Natural killer cell (primary cell): ENCODE data around the gene JARID2. TPM values are rescaled to one million over a fixed set of nuclear protein-coding genes. Genes with fewer than 3 reads are reported as not detected.
A peak's percentile ranks its signal among the peaks of the same experiment; 100 is the strongest.

Experiments
- ATAC-seq, 3 donors: fragments of 150-1000 bp in 2 of 3; fragments of 200-7000 bp in 1 of 3; cut with Tn5 transposase; 1 replicate in 1 of 3; 2 replicates in 2 of 3; pipeline ENCODE4 v1.10.0; 2021; ENCODE audit warnings: mild to moderate bottlenecking in 2 of 3, moderate library complexity in 2 of 3
- DNase-seq, 2 donors: peaks; one replicate each; pipeline versions ENCODE4 v3.0.0 to v3.0.0-alpha.2; 2013 to 2021; ENCODE audit warnings: mixed read lengths in 1 of 2
- H3K27ac ChIP-seq: one replicate; pipeline ENCODE4 v1.5.1; 2013; ENCODE audit warnings: mild to moderate bottlenecking, low read length
- H3K27me3 ChIP-seq: one replicate; pipeline ENCODE4 v1.6.1; 2013; ENCODE audit warnings: low read length; ENCODE audit not compliant: control insufficient read depth, insufficient read depth
- H3K36me3 ChIP-seq: one replicate; pipeline ENCODE4 v1.6.1; 2013; ENCODE audit warnings: low read length; ENCODE audit not compliant: control insufficient read depth, insufficient read depth
- H3K4me1 ChIP-seq: one replicate; pipeline ENCODE4 v1.6.1; 2013; ENCODE audit warnings: low read length; ENCODE audit not compliant: control insufficient read depth, insufficient read depth
- H3K4me3 ChIP-seq: one replicate; pipeline ENCODE4 v1.5.1; 2013; ENCODE audit warnings: low read length
- H3K9me3 ChIP-seq: one replicate; pipeline ENCODE4 v1.6.1; 2013; ENCODE audit warnings: low read length; ENCODE audit not compliant: control insufficient read depth, insufficient read depth
- H3K27ac Mint-ChIP-seq, 2 donors: one replicate each; pipeline ENCODE4 v1.8.0; 2022; ENCODE audit warnings: mild to moderate bottlenecking in 2 of 2, mixed read lengths in 2 of 2, moderate library complexity in 1 of 2
- H3K27me3 Mint-ChIP-seq, 2 donors: one replicate each; pipeline ENCODE4 v1.8.0; 2022; ENCODE audit warnings: low read depth in 2 of 2, mixed read lengths in 2 of 2
- H3K36me3 Mint-ChIP-seq: one replicate; pipeline ENCODE4 v1.8.0; 2022; ENCODE audit warnings: mixed read lengths
- H3K4me1 Mint-ChIP-seq, 2 donors: one replicate each; pipeline ENCODE4 v1.8.0; 2022; ENCODE audit warnings: mixed read lengths in 2 of 2
- H3K4me3 Mint-ChIP-seq: one replicate; pipeline ENCODE4 v1.8.0; 2022; ENCODE audit warnings: mild to moderate bottlenecking, moderate library complexity, mixed read lengths
- H3K9me3 Mint-ChIP-seq, 2 donors: one replicate each; pipeline ENCODE4 v1.8.0; 2022; ENCODE audit warnings: mixed read lengths in 2 of 2
- CTCF ChIP-seq: fragments of 200-600 bp; IDR thresholded peaks from one replicate; pipeline ENCODE4 v1.8.0; 2022; ENCODE audit warnings: antibody characterized with exemption
- WGBS: methylation state at CpG from one replicate; pipeline ENCODE4 v1.1.7; 2013; ENCODE audit warnings: missing lambda C conversion rate; ENCODE audit not compliant: insufficient coverage; 5-methylcytosine and 5-hydroxymethylcytosine counted together
- intact Hi-C: fragments of 100-400 bp; cut with micrococcal nuclease; formaldehyde crosslinking; loops from one replicate; pipeline ENCODE4 v1.14.2; 2022
- total RNA-seq, 4 donors: library from RNA; stranded (reverse); fragments of 120-200 nt in 1 of 4; gene quantifications; one replicate each; pipeline versions ENCODE4 v1.2.3 to v1.2.4, GENCODE V29; 2013 to 2022

JARID2 gene
- total RNA-seq, 3 donors from 2014 or later (not counting 1 experiment from before 2014, with no cell fraction given), result 49.9 to 60.9 (median 60.5) TPM

GRCh38 chr6:15280961-15281360 lies 35.1 kb downstream of the JARID2 start:
- intact Hi-C loops, result no loop called here
- TF ChIP-seq CTCF, result no peak
- Histone ChIP-seq H3K27ac (no peak overlapping the region), H3K27me3 (no peaks in the 10 kb centered on the region), H3K4me1 (peaks cover 18% of the 10 kb centered on the region), H3K36me3 (no peaks in the 10 kb centered on the region), H3K9me3 (no peaks in the 10 kb centered on the region), H3K4me3 (no peak overlapping the region)
- Mint-ChIP-seq H3K27me3 (no peaks in the 10 kb centered on the region), H3K4me3 (peak overlapping the region; percentile 32), H3K36me3 (no peaks in the 10 kb centered on the region), H3K9me3 (no peaks in the 10 kb centered on the region), H3K27ac (peak overlapping the region; percentile 29 to 45), H3K4me1 (peaks cover 65 to 83% of the 10 kb centered on the region in 2 donors)
- no peak for ATAC-seq
- DNase-seq, result no peak
- 86% methylated on average over 8 of the region's 8 CpGs for WGBS

- Mint-ChIP-seq H3K36me3 (no peaks in the 10 kb centered on the region), H3K27me3 (no peaks in the 10 kb centered on the region), H3K27ac (peak overlapping the region; percentile 29 to 45), H3K9me3 (no peaks in the 10 kb centered on the region), H3K4me3 (no peak overlapping the region), H3K4me1 (peaks cover 54 to 72% of the 10 kb centered on the region in 2 donors)
- Histone ChIP-seq H3K4me3 (no peak overlapping the region), H3K27me3 (no peaks in the 10 kb centered on the region), H3K4me1 (peaks cover 21% of the 10 kb centered on the region), H3K27ac (no peak overlapping the region), H3K9me3 (no peaks in the 10 kb centered on the region), H3K36me3 (no peaks in the 10 kb centered on the region)
- DNase-seq, result no peak
- intact Hi-C loops, result no loop called here
- TF ChIP-seq CTCF, result no peak
- ATAC-seq, result no peak
- 95% methylated on average over 3 of the region's 4 CpGs for WGBS
Observed at GRCh38 chr6:15282334-15282733, 36.5 kb downstream of the JARID2 start.

GRCh38 chr6:15283986-15284361 lies 38.1 kb downstream of the JARID2 start:
- intact Hi-C loops, result no loop called here
- Mint-ChIP-seq H3K36me3 (no peaks in the 10 kb centered on the region), H3K9me3 (no peaks in the 10 kb centered on the region), H3K4me3 (no peak overlapping the region), H3K27ac (peak overlapping the region in 1 of 2 donors; percentile 51), H3K4me1 (peaks cover 59 to 75% of the 10 kb centered on the region in 2 donors), H3K27me3 (no peaks in the 10 kb centered on the region)
- ATAC-seq, result no peak
- no peak overlapping the region for H3K27ac ChIP-seq
- no peak for TF ChIP-seq CTCF
- no peaks in the 10 kb centered on the region for H3K9me3 ChIP-seq
- no peak for DNase-seq
- H3K27me3 ChIP-seq, result no peaks in the 10 kb centered on the region
- WGBS, result 94% methylated on average over 3 of the region's 3 CpGs
- H3K36me3 ChIP-seq, result no peaks in the 10 kb centered on the region
- peaks cover 31% of the 10 kb centered on the region for H3K4me1 ChIP-seq
- no peak overlapping the region for H3K4me3 ChIP-seq

GRCh38 chr6:15284743-15285142 lies 38.9 kb downstream of the JARID2 start:
- H3K4me1 Mint-ChIP-seq, result peaks cover 57 to 70% of the 10 kb centered on the region in 2 donors
- no peak overlapping the region for H3K4me3 Mint-ChIP-seq
- H3K36me3 Mint-ChIP-seq, result no peaks in the 10 kb centered on the region
- no peaks in the 10 kb centered on the region for H3K27me3 Mint-ChIP-seq
- WGBS, result 100% methylated on average over 1 of the region's 1 CpG
- Histone ChIP-seq H3K36me3 (no peaks in the 10 kb centered on the region), H3K4me1 (peaks cover 37% of the 10 kb centered on the region), H3K27ac (no peak overlapping the region), H3K9me3 (no peaks in the 10 kb centered on the region), H3K4me3 (no peak overlapping the region), H3K27me3 (no peaks in the 10 kb centered on the region)
- no peak overlapping the region for H3K27ac Mint-ChIP-seq
- intact Hi-C loops, result no loop called here
- DNase-seq (no peak), ATAC-seq (no peak)
- TF ChIP-seq CTCF, result no peak
- H3K9me3 Mint-ChIP-seq, result no peaks in the 10 kb centered on the region
